Measurements from ENCODE around the gene MRGPRX2.

The MRGPRX2 gene

GRCh38 chr11:19073454-19074415 is 13.2 kb upstream of the MRGPRX2 start:
- no peak for DNase-seq

GRCh38 chr11:19072464-19072863 is 11.9 kb upstream of the MRGPRX2 start:
- DNase-seq: no peak

GRCh38 chr11:19071255-19071654 is 10.7 kb upstream of the MRGPRX2 start:
- peak; percentile 71 for DNase-seq

GRCh38 chr11:19059833-19060232 is 684 bp downstream of the MRGPRX2 start:
- no peak for DNase-seq

GRCh38 chr11:19055905-19056304 is 4.6 kb downstream of the MRGPRX2 start:
- DNase-seq: no peak

GRCh38 chr11:19055016-19055415 is 5.5 kb downstream of the MRGPRX2 start:
- no peak for DNase-seq

GRCh38 chr11:19053909-19054308 is 6.6 kb downstream of the MRGPRX2 start:
- DNase-seq: no peak

GRCh38 chr11:19050281-19050680 is 10.2 kb downstream of the MRGPRX2 start:
- DNase-seq: no peak

- no peak for DNase-seq
Observed at GRCh38 chr11:19049351-19049750, 11.2 kb downstream of the MRGPRX2 start.

- no peak for DNase-seq
Observed at GRCh38 chr11:19040051-19040450, 20.5 kb downstream of the MRGPRX2 start.

- no peak for DNase-seq
Observed at GRCh38 chr11:19039409-19039808, 21.1 kb downstream of the MRGPRX2 start.

GRCh38 chr11:19032990-19033389 is 27.5 kb downstream of the MRGPRX2 start:
- DNase-seq: no peak

- no peak for DNase-seq
Observed at GRCh38 chr11:19027829-19028595, 32.5 kb downstream of the MRGPRX2 start.

- DNase-seq: no peak
Observed at GRCh38 chr11:19026862-19027261, 33.7 kb downstream of the MRGPRX2 start.

- DNase-seq: no peak
Observed at GRCh38 chr11:19025481-19026406, 34.8 kb downstream of the MRGPRX2 start.

- no peak for DNase-seq
Observed at GRCh38 chr11:19020831-19021230, 39.7 kb downstream of the MRGPRX2 start.

GRCh38 chr11:19018901-19019300 is 41.6 kb downstream of the MRGPRX2 start:
- DNase-seq: no peak

GRCh38 chr11:19013181-19013857 is 47.2 kb downstream of the MRGPRX2 start:
- DNase-seq: no peak

GRCh38 chr11:19012636-19013035 is 47.9 kb downstream of the MRGPRX2 start:
- DNase-seq: no peak

Measured in NCI-H1436 (cell line).